AG04449 (cell line): ENCODE measurements around the gene NRXN2.

Experiments
- CTCF ChIA-PET: fragments of 350-600 bp; formaldehyde crosslinking; extraction: SDS; loops from one replicate; lab custom pipeline; 2021; ENCODE audit warnings: antibody characterized with exemption; lab: Yijun Ruan, JAX
- POLR2A ChIA-PET: fragments of 400-600, 350-600 bp; formaldehyde crosslinking; extraction: SDS; loops from one replicate; lab custom pipeline; 2020; ENCODE audit warnings: antibody characterized with exemption, inconsistent platforms; lab: Yijun Ruan, JAX
- DNase-seq: peaks from one replicate; pipeline ENCODE4 v3.0.0-alpha.2; 2010; ENCODE audit warnings: low read depth, low spot score
- H3K4me3 ChIP-seq: 2 replicates; pipeline ENCODE4 v1.5.1; 2011; ENCODE audit warnings: low read depth, mild to moderate bottlenecking, control low read depth, low read length
- TF ChIP-seq, protein P1 (sequence below): IDR thresholded peaks from one replicate; pipeline ENCODE4 v1.5.1; 2011; ENCODE audit warnings: mild to moderate bottlenecking, moderate library complexity, low read length, control low read depth, inconsistent platforms; ENCODE audit not compliant: insufficient read depth; ENCODE audit errors: missing control alignments

Gene NRXN2

DNA sequence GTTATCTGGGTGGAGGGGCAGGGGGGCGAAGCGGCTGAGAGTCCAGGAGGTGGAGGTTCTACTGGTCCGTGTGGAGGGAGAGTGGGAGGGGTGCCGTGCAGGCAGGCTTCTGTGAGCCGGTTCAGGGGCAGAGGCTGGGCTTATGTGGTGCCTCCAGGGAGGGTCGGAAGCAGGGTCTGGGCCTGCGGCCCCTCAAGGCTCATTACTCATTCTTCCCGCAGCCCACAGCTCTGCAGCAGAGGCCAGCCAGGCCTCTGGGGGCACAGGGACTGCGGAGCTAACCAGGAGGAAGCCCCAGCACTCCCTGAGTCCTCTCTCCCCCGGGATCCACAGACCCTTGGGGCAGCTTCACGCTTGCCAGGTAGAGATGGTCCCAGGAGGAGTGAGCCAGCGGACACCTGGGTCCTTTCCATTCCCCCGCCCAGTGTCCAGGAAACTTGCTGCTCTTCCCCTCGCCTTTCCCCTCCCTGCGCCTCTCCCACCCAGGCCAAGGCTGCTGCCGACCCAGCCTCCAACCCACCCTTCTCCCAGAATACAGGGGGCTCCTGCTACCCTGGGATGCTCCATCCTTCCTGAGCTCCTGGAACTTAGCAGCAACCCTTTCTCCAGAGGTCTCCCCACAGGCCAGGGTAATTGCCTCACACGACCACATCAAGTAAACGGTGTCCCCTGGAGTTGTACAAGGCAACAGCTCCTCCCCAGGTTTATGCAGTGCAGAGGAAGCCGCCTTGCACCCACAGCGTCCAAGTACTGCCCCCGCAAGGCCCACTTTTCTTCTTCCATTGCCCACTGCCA is 6.3 kb downstream of the NRXN2 start:
- H3K4me3 ChIP-seq, result no peak overlapping the region
- no peak for DNase-seq
- POLR2A ChIA-PET, result no interaction called here
- TF ChIP-seq, protein P1, sequence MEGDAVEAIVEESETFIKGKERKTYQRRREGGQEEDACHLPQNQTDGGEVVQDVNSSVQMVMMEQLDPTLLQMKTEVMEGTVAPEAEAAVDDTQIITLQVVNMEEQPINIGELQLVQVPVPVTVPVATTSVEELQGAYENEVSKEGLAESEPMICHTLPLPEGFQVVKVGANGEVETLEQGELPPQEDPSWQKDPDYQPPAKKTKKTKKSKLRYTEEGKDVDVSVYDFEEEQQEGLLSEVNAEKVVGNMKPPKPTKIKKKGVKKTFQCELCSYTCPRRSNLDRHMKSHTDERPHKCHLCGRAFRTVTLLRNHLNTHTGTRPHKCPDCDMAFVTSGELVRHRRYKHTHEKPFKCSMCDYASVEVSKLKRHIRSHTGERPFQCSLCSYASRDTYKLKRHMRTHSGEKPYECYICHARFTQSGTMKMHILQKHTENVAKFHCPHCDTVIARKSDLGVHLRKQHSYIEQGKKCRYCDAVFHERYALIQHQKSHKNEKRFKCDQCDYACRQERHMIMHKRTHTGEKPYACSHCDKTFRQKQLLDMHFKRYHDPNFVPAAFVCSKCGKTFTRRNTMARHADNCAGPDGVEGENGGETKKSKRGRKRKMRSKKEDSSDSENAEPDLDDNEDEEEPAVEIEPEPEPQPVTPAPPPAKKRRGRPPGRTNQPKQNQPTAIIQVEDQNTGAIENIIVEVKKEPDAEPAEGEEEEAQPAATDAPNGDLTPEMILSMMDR, result no peak
- CTCF ChIA-PET, result interaction anchor here (0.7 to 4.3 kb wide), 4 partner anchors 10 to 66 kb away, joined by 3 to 23 read pairs (median 6); partner anchors contain the start of gene RASGRP2

DNA sequence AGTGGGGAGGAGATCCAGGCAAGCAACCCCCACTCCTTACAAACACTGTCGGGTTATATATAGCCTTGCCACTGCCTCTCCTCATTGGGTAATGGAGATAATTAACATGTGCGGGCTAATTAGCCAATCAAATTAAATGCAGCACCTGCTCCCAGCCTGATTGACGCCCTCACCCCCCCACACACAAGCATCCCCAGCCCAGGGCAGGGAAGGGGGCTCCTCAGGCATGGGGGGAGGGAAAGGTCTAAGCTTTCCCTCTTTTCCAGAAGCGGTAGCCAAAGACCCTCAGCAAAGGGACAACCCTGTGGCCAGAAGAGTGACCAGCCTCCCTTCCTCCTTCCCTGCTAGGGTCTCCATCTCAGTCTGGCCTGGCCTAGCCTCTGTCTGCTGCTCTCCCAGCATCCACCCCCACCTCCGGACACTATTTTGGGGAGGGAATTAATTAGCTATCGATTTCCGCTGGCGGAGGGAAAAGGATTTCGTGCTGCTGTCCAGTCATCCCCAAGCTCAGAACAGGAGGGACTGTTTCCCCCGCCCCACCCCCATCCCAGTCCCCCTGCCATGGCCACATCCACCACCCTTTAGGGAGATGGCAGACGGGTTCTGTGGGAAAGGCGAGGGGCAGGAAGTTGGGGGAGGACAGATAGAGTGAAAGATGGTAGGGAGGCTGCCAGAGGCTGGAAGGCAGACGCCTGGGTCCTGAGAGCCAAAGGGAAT is 7.1 kb downstream of the NRXN2 start:
- no peak overlapping the region for H3K4me3 ChIP-seq
- CTCF ChIA-PET, result interaction anchor here (1.9 to 4.3 kb wide), 2 partner anchors 27 kb away, joined by 8 to 23 read pairs; partner anchors contain the start of gene RASGRP2
- POLR2A ChIA-PET, result no interaction called here
- no peak for DNase-seq
- TF ChIP-seq, protein P1, result no peak

DNA sequence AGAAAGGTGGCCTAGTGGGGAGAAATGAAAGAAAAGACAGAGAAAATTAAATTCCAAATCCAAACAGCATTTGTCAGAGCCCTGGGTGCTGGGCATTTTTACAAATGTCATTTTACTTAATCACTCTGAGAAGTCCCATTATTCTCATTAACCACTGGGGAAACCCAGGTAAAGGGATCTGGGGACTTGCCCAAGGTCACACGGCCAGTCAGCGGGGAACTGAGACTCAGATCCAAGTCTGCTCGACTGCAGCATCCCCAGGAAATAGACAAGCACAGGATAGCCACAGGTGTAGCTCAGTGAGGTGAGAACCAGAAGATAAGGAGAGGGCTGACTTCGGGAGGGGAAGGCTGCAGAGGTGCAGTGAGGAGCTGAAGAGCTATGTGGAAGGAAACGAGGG is 7.9 kb downstream of the NRXN2 start:
- CTCF ChIA-PET, result interaction anchor here (1.4 to 1.9 kb wide), 2 partner anchors 26 to 28 kb away, joined by 4 to 8 read pairs; partner anchors contain the start of gene RASGRP2
- DNase-seq, result no peak
- H3K4me3 ChIP-seq, result no peak overlapping the region
- POLR2A ChIA-PET, result no interaction called here
- TF ChIP-seq, protein P1, result no peak

DNA sequence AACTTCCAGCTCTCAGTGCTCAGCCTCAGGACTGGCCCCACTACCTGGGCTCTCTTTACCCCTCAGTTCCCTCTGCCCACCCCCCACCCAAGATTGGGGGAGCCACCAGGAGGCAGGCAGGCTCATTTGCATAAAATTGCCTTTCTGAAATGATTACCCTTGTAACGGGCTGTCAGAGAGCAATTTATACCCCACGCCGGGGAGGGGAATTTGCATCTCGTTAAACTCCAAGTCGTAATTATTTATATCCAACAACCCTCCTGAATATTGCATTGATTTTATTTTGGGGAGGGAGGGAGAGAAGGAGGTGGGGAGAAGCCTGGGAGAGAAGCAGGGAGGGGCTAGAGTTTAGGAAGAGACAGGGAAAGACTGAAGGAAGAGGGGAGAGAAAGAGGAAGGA is 8.3 kb downstream of the NRXN2 start:
- no peak overlapping the region for H3K4me3 ChIP-seq
- no peak for DNase-seq
- CTCF ChIA-PET, result interaction anchor here (1.4 kb wide), 1 partner anchor 26 kb away, joined by 4 read pairs; no protein-coding TSS in a partner anchor
- TF ChIP-seq, protein P1, result no peak
- POLR2A ChIA-PET, result no interaction called here

DNA sequence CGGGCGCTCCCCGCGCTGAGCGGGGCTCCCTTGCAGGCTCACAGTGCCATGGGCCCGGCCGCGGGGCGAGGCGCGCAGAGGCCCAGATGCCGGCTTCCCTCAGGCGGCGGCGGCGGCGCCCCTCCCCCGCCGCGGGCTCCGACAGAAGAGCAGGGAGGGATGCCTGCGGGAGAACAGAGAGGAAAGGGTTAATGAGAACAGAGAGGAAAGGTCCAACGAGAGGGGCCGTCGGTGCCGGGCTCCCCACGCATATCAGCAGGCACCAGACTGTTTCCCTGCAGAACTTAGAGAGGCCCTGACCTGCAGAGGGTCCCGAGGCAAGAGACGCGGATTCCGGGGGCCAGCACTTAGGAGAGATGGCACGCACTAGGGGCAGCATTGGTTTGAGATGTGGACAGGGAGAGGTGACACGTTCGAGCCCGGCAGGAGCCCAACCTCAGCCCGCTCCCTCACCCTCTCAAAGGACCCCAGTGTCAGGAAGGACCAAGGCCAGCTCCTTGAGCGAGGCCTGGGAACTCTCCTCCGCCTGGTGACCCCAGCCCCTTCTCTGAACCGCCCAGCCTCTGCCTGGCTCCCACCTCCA is 9.1 kb downstream of the NRXN2 start:
- POLR2A ChIA-PET, result no interaction called here
- H3K4me3 ChIP-seq, result no peak overlapping the region
- CTCF ChIA-PET, result interaction anchor here (1.4 kb wide), 1 partner anchor 25 kb away, joined by 4 read pairs; no protein-coding TSS in a partner anchor
- TF ChIP-seq, protein P1, result no peak
- DNase-seq, result no peak
